DMS53 treated with DMSO at 0.1 percent for 48 hours (cell line): ENCODE results near the gene RNF39.

Source experiments
- DNase-seq: peaks from one replicate; lab custom pipeline; 2025; ENCODE audit not compliant: unreplicated experiment; lab: John Stamatoyannopoulos, UW

The RNF39 gene

DNA sequence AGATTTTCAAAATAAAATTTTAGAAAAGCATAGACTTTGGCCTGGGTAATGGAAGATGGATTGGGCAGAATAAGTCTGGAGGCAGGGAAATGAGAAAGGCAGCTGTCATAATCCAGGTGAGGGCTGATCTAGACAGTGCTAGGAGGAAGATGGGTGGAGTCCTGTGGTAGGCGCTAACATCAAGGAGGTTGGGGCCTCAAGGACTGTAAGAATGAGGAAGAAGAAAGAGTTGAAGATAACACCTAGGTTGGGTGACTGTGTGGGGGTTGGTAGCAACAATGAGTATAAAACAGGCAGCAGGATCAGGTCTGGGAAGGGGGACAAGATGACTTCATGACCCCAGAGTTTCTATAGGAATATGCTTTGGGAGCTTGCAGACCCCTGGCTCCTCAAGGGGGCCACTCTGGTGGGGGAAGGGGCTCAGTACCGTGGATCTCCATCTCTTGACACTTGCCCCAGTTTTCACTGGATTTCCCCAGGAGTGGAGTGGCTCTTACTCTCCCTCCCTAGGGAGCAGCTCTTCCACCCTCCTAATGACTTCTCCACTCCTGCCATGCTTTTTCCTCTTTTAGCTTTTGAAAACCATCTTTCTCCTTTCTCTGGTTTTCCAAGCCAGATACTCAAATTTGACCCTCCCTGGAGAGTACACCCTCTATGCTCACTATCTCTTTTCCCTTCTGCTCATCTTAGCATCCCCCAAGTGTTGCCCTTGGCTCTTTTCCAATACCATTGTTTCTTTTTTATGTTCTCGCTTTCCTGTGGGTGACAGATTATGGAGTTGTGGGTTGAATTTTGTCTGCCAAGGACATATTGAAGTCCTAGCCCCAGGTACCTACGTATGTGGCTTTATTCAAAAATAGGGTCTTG is 22.6 kb upstream of the RNF39 start:
- DNase-seq = no peak

DNA sequence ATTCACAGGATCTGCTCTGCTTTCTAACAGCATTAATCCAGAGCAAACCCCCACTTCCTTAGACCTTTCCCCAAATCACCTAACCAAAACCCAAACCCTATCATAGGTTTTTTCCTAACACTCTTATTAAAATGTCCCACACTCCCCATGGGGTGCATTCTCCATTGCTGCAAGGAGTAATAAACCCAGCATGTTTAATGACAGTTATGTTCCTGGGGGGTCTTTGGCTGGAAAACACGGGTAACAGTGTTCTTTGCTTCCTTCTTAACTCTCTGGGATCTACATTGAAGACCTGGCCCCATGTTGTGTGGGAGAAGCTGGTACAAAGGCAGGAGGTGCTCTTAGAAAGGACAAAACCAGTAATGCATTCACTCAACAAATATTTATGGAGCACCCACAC is 21.3 kb upstream of the RNF39 start:
- DNase-seq = no peak

DNA sequence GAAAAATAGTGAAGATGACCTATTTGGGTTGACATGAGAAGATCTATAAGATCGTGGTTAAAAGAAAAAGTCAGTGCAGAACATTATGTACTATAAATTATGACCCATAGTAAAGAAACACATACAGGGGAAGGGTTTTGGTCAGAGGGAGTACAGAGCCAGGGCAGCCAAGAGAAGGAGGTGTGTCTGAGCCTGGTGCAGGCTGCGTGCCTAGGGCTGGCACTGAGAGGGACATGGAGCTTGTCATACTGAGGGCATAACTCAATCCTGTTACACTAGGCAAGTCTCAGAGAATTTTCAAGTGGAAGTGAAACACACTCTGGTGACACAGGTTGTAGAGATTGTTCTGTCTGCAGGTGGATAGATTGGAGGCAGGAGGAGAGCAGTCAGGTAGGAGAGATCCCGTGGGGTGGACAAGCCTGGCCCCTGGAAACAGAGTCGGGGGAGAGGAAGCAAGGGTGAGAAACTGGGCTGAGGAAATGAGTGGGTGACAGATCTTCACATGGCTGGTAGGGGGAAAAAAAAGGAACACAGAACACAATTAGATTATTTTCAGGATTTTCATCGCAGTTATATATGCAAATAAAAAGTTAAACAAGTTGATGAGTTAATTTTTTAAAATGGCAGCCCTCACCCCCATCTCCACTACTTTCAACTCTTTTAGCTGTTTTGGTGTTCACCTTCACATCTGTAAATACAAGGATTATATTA is 18.5 kb upstream of the RNF39 start:
- DNase-seq = no peak

DNA sequence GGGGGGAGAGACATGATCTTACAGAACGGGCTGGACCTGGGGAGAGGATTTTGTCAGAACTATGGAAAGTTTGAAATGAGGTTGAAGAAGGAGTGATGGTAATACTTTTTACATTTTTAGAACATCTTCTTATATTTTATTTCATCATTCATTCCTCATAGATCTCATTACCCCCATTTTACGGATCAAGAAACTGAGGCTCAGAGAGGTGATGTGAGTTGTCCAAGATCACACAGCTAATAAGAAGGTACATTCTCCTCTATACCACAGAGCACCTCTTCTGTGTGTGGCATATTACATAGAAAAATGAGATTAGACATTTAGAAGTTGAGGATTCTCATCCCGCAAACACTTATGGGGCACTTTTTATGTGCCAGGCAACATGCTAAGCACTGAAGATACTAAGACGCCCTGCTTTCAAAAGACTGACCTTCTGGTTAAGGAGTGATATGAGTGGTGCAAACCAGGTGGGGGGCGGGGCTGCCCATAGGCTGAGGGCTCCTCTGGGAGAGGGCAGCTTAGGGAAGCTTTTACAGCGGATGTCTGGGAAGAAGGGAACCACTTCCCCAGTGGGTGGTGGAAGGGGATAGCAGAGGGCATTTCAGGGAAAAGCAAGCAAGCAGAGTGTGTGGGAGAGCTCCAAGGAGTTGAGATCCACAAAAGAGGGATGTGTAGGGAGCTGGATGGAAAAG is 17.4 kb upstream of the RNF39 start:
- DNase-seq = no peak

DNA sequence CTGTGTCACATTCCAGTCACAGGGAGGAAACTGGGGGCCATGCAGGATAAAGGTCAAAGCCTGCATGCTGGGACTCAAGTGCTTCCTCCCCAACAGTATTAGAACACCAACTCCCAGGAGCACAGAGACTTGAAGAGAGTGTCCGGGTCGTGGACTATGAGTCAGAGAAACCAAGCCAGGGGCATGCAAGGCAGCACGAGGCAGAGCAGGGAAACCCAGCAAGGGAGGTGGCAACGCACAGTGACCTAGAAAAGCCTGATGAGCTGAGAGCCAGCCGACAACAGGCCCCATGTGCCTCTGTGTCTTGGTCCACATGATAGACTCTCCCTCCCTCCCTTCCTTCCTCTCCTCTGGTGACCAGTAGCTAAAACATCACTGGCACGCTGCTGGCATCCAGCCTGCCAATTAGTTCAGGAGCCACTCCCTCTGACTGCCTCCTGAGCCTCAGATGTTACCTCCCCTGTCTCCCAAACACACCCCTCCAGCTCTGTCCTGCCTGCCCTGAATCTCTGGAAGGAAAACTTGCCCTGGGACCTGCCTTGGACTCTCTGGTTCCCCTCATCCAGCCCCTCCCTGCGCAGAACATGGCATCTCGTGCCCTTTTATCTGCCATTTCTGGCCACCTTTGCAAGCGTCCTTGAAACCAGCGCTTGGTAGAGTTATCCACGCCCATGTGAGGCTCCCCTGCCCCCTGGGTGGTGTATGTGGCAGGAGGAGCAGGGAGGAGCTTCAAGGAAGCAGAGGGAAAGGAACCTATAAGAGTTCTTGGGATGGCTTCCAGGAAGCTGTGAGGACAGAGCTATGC is 16.2 kb upstream of the RNF39 start:
- no peak for DNase-seq

DNA sequence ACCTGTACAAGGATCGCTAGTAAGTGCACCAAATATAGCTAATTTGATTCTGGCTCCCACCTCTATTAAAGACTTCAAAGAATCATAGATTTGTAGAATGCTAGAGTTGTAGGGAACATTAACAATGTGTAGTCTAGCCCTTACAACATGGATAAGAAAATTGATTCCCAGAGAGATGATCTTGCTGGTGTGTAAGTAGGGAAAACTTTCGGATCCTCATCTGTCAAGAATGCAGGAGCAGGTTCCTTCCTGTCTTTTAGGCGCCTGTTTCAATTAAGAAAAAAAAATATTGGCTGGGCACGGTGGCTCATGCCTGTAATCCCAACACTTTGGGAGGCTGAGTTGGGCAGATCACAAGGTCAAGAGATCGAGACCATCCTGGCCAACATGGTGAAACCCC is 12.3 kb upstream of the RNF39 start:
- no peak for DNase-seq

DNA sequence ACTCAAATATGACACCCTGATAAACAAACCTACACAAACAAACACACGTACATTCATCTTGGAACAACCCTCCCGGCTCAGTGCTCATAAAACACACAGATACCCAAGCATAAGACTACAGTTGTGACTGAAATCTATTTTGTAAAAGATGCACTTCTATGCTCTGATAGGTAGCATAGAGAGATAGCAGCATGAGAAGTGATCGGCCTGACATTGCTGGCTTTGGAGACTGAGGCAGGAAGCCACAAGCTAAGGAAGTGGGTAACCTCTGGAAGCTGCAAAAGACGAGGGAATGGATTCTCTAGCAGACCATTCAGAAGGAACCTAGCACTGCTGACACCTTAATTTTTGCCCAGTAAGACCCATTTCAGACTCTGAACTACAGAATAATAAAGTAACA is 1.6 kb upstream of the RNF39 start:
- DNase-seq = no peak

DNA sequence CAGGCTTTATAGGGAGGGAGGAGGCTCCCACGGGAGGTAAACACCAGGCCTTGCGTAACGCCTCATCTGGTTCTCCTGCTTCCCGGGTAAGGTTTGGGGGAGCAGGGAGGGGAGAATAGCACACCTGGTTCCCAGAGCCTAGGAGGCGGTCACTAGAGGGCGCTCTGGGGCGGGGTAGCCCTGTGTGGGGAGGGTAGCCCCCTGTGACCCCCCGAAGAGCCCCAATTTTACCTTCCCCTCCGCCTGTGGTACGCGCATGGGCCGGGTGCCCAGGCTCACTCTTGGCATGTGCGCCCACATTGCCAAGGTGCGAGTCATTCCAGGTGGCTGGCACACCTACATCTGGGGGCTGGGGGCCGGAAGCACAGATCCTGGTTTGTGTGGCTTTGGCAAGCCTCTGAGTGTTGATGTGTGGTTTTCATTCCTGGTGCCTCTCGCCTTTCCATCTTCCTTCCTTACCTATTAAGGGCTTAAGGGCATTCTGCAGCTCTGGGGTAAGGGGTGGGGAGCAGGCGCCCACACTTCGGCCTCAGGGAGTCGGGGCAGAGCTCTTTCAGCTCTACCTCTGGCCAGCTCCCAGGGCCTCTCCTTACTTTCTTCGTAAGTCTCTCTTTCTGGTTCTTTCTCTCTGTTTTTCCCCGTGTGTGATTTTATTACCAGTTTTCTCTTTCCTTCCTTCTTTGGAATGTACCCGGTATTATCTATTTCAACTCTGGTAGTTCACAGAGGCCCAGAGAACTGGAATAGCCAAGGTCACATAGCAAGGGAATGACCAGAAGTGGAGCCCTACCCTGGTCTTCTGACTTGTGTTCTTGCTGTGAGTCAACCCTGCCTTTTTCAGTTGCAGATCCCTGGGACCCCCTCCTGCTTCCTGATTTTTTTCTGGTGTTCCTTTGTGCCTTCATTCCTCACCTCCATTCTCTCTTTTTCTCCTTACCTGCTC is 492 bp upstream of the RNF39 start:
- no peak for DNase-seq

DNA sequence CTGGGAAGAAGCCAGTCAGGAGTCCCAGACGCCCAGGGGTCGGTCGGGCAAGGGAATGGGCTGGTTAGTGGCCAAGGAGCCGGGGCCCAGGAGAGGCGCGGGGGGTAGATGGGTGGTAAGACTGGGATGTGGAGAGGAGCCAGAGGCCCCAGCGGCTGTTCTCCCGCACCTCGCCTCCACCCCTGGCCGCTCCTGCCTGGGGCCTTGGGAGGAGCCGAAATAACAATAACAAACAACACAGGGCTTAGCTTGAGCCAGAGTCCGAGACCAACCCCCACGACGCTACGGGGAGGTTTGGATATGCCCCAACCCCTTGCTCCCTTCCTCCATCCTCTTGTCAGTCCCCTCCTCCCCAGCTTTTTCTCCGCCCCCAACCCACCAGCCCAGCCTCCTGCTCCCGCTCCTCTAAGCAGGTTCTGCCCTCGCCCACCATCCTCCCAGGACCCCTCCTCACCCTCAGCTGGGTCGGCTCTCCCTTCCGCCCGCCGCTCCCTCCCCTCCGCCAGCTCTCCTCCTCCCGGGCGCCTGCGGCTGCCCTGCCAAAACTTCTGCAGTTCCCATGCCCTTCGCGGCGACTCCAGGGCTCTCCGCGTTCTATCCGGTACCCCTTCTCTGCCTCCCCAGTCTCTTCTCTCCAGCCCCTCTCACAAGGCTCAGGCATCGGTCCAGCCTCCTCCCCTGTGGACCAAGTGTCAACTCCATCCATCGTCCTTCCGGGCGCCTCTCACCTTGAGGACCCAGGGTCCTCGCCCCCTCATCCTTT is 1.1 kb downstream of the RNF39 start:
- DNase-seq = no peak

DNA sequence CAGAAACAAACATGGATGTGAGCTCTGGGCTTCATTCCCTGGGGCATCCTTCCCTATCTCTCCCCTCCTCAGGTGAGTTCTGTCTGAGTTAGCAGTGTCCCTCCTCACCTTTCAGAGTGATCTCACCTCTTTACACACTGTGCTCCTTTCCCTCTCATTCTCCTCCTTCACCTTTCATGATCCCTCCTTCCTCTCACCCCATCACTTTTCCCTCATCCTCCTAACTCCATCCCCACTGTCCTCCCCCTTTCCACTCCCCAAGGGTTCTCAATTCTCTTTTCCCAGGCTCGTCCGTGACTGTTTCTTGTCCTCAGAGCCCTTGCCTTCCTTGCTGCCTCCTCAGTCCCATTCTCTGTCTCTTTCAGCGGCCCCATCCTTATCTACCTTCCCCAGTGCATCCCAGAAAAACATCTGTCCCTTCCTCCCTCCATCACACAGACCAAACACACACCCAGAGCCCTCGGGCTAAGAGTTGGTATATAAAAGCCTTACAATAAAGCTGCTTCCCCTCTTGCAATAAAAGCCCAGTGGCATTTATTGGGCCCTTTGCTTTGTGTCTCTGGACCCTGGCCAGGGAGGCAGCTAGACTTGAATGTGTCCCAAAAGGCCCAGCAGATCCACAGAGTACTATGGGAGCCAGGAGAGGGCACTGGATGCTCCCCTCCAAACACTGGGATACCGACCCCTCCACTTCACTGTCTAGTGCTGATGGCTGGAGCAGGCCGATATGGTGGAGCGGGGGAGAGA is 1.9 kb downstream of the RNF39 start:
- DNase-seq = no peak

DNA sequence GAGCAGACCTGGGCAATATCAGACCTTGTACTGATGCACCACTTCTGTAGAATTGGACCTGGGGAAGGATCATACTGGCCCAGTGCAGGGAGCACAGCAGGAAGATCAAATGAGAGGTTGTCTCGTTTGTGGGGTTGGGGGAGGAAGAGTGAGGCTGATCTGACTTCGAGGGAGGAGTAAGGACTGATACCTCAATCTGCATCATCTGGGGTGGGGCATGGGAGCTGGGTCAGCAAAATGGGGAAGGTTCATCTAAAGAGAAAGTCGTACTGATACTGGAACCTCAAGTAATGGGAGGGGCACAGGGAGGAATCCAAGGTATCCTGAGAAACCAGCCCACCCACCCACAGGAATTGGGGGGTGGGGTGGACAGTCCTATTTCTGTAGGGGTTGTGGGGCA is 3.7 kb downstream of the RNF39 start:
- DNase-seq = no peak

DNA sequence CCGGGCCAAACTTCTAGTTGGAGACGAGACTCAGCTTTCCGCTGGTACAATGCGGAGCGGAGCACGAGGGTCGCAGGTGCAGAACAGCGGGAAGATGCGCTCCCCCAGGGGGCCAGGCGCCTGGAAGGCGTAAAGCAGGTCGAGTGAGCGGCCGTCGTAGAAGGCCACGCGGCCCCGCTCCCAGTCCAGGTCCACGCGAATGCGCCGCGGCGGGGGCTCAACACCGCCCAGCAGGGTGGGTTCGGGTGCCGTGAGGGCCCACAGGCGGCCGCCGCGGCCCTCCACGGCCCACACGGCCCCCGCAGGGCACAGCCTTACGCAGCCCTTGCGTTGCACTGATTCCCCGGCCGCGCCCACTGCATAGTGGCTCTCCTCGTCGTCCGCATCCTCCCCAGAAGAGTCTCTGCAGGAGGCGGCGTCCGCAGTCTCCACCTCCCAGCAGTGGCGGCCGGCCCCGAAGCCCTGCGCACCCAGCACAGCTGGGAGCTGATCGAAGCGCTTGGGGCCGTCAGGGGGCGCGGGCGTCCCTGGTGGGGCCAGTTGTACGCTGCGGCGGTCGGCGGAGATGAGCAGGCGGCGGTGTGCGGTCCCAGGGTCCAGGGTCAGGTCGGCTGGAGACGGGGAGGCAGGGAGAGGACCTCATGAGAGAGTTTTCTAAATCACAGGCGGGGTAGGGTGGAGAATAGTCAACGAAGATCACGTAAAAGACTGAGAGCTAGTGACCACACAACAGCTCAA is 4.3 kb downstream of the RNF39 start:
- no peak for DNase-seq

DNA sequence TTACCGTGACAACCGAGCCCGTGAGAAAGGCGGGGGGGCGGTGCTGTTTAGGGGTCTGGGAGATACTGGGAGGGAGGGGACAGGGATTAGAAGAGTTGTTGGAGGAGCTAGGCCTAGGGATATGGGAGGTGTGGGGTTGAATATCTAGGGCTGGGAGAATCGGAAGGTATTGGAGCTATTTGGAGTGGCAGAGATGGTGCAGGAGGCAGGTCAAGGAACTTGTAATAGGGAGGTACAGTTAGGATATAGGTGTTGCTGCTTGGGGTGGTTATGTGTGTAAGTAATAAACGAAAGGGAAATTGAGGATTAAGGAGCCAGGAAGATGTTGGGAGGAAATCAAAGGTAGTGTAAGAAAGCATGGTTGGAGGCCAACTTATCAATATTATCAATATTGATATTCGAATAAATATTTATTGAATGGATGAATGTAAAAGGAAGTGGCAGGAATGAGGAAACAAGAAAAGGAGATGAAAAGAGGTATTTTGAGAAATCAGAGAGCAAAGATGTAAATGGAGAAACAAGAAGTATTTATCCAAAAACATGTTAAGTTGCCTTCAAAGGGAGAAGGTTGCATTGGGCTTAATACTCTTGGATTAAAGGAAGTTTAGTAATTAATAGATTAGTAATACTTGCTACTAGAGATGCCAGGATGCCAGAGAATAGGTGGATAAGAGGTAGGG is 8.0 kb downstream of the RNF39 start:
- DNase-seq = no peak

DNA sequence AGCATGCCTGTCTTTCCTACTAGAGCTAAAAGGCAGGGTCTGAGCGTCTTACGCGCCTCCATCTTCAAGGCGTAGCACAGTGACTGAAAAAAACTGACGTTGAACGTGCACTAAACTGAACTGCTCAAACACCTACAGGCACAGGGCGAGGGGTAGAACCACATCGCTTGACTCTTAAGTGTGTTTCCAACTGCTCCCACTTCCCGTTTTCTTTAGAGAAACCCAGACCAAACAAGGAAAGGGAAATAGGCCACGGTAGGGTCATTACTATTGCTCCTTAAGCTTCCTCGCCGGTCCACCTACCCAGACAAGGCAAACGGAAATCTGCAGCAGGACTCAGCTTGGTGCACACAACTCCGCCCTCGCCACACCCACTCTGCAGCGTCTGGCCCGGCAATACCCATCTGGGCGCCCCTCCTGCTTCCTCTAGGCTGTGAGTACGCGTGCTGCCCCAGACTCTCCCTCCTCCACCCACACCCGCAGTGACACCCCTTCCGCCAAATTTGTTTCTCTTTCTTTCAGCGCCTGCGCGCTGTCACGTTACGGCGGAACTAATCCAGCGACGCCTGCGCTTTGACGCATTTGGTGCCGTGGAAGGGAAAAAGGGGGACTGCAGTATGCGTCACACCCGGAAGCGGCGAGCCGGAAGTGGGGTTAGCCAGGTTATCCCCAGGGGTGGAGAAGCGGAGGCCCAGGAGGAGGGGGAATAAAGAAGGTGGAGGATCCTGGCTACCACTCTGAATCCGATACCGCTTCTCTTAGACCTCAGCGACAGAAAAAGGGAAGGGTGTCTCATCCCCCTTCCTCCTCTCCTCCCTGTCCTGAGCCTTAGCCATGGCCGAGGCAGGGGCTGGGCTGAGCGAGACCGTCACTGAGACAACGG is 8.8 kb downstream of the RNF39 start, which contains the start of gene PPP1R11:
Gene PPP1R11, plus strand, starts transcription at position 622 of the 883 bp plus-strand sequence. Its CDS starts 213 bp downstream, at position 835.
- peak; percentile 98 for DNase-seq

DNA sequence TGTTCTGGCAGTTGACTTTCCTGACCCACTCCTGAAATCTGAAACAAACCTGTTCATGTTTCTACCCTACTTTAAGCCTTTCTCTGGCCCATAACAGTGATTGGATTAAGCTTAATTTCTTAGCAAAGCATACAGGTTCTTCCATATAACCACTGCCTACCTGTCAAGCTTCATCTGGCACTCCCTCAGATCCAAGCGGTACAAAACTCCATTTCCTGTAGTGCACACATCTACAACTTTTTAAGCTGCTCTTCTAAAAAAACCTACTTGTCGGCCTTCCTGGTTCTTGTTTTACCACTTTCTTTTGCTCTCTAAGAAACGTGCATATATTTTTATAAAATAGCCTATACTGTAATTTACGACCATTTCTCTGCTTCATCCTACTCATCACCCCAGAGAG is 9.5 kb downstream of the RNF39 start:
- DNase-seq = no peak

DNA sequence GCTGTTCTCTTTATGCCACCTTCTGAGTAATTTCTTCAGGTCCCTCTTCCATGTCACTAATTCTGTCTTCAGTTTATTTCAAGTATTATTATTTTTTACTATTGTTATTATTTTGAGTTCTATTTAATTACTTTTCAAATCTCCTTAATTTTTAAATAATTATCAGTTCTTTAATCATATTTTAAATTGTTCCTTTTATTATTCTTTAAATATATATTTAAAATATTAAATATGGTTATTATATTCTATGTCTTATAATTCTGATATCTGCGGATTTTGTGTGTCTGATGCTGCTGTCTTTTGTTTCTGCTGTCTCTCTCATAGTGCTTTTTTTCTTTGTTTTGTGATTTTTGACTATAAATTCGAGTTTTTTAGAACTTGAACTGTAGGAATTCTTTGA is 12.3 kb downstream of the RNF39 start:
- DNase-seq = no peak
